ENCODE measurements around the gene VSIG1. TPM values are rescaled to one million over a fixed set of nuclear protein-coding genes. Genes with fewer than 3 reads are reported as not detected.
A peak's percentile ranks its signal among the peaks of the same experiment; 100 is the strongest.

VSIG1 gene
- total RNA-seq, 1 donor from 2014 or later, result 1.3 TPM

DNA sequence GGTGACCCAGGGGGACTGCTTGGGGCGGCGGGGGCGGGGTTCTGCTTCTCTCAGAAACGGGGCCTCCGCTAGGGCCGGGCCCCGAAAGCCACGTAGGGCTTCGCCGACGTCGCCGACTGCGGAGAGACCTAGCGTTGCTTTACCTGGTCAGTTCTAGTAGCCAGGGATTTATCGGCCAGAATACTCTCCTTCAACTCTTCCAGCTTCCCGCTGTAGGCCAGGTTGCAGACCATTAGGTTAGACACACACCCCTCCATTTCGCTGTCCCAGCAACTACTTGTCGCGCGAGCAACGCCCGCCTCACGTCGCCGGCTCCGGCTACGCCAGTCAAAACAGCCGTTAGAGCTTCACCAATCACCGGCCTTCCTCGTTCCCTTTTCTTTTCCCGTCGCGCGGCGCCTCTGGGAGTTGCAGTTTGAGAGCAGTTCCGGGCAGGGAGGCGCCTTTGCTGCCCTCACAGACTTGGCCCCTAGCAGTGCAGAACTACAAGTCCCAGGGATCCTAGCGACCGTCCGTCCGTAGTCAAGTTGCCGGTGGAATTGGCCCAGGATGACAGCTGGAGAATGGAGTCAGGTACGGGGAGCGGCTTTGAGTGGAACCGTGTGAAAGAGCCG is 46.5 kb downstream of the VSIG1 start, which contains the start of the genes ATG4A and PSMD10:
ATG4A (plus strand) TSS at position 515 of the 614 bp plus-strand sequence; CDS start at position 564, 49 bp downstream.
PSMD10 (minus strand) TSS at position 279 of the 614 bp plus-strand sequence; CDS start at position 257, 22 bp downstream.
- peaks cover 6% of the 10 kb centered on the region for H3K4me1 Mint-ChIP-seq

DNA sequence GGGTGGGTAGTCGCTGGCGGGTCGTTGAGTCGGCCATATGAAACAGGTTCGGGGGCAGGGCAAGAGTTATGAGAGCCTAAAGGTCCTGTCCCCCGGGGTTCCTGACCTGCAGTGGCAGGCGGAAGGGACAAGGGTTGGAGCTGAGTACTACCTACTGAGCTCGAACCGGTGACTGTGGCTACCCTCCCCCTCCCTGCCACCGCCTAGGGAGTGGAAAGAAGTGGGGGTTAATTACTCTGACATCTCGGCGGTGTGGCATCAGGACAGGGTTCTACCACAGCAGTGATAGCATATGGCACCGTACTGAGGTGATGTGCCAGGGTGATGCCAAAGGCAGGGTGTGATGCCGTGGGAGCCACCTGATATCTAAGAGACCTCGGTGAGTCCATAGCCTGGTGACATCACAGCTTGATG is 47.0 kb downstream of the VSIG1 start:
- intact Hi-C loops (cut with micrococcal nuclease), result loop anchor here (1.0 to 5.0 kb wide), 7 partner anchors 265 to 1481 kb away; partner anchors contain the start of genes DNAAF6, MID2, MORC4 and NUP62CL
- no peak for DNase-seq
- no peaks in the 10 kb centered on the region for H3K27me3 Mint-ChIP-seq
- ChIA-PET POLR2A (interaction anchor here (0.8 to 1.6 kb wide), 5 partner anchors 13 to 1480 kb away, joined by 3 to 6 read pairs (median 4); partner anchors contain the start of genes PRPS1 and RADX), CTCF (no interaction called here)
- no peak overlapping the region for H3K27ac Mint-ChIP-seq
- peaks cover 13% of the 10 kb centered on the region for H3K36me3 Mint-ChIP-seq (ENCODE audit: low read depth)
- TF ChIP-seq, protein P1, sequence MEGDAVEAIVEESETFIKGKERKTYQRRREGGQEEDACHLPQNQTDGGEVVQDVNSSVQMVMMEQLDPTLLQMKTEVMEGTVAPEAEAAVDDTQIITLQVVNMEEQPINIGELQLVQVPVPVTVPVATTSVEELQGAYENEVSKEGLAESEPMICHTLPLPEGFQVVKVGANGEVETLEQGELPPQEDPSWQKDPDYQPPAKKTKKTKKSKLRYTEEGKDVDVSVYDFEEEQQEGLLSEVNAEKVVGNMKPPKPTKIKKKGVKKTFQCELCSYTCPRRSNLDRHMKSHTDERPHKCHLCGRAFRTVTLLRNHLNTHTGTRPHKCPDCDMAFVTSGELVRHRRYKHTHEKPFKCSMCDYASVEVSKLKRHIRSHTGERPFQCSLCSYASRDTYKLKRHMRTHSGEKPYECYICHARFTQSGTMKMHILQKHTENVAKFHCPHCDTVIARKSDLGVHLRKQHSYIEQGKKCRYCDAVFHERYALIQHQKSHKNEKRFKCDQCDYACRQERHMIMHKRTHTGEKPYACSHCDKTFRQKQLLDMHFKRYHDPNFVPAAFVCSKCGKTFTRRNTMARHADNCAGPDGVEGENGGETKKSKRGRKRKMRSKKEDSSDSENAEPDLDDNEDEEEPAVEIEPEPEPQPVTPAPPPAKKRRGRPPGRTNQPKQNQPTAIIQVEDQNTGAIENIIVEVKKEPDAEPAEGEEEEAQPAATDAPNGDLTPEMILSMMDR (IDR thresholded peaks at IDR 0.05), result no peak
- ATAC-seq (ENCODE audit: low read depth), result peak; percentile 14
- no peaks in the 10 kb centered on the region for H3K9me3 Mint-ChIP-seq
- H3K4me3 Mint-ChIP-seq, result no peak overlapping the region
- H3K4me1 Mint-ChIP-seq, result peaks cover 6% of the 10 kb centered on the region

More for the DNA sequence above, 46.5 kb downstream of the VSIG1 start, which contains the start of the genes ATG4A and PSMD10:
- peak; percentile 69 for DNase-seq
- intact Hi-C loops (cut with micrococcal nuclease), result loop anchor here (1.0 to 5.0 kb wide), 7 partner anchors 264 to 1481 kb away; partner anchors contain the start of genes DNAAF6, MID2, MORC4 and NUP62CL
- Mint-ChIP-seq H3K27me3 (no peaks in the 10 kb centered on the region), H3K36me3 (ENCODE audit: low read depth) (peaks cover 13% of the 10 kb centered on the region), H3K9me3 (no peaks in the 10 kb centered on the region), H3K27ac (no peak within 1 kb of the TSS), H3K4me3 (no peak within 1 kb of the TSS)
- ChIA-PET CTCF (no interaction called here), POLR2A (interaction anchor here (0.7 to 1.6 kb wide), 8 partner anchors 14 to 1480 kb away, joined by 3 to 6 read pairs (median 4); partner anchors contain the start of genes PRPS1, RADX and RBM41)
- ATAC-seq (ENCODE audit: low read depth), result peak; percentile 95
- TF ChIP-seq, protein P1 (IDR thresholded peaks at IDR 0.05), result no peak

DNA sequence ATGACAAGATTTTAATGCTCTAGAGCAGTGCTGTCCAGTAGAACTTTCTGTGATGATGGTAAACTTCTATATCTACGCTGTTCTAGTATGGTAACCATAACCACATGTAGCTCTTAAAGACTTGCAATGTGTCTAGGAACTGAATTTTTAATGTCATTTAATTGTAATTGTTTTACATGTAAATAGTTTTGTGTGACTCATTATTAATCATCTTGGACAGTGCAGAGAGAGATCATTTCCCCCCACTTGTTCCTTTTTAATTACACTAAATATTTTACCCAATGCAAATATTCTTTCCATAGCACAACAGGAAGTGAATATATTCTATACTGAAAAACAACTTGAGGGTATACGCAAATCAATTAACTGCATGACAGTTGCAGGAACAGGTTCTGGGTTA is 52.5 kb downstream of the VSIG1 start:
- Mint-ChIP-seq H3K36me3 (ENCODE audit: low read depth) (no peaks in the 10 kb centered on the region), H3K27me3 (no peaks in the 10 kb centered on the region), H3K9me3 (no peaks in the 10 kb centered on the region), H3K27ac (no peak overlapping the region), H3K4me1 (no peaks in the 10 kb centered on the region), H3K4me3 (no peak overlapping the region)
- TF ChIP-seq, protein P1 (IDR thresholded peaks at IDR 0.05), result no peak
- DNase-seq, result no peak
- ChIA-PET CTCF (no interaction called here), POLR2A (no interaction called here)
- intact Hi-C loops (cut with micrococcal nuclease), result no loop called here
- no peak for ATAC-seq (ENCODE audit: low read depth)

DNA sequence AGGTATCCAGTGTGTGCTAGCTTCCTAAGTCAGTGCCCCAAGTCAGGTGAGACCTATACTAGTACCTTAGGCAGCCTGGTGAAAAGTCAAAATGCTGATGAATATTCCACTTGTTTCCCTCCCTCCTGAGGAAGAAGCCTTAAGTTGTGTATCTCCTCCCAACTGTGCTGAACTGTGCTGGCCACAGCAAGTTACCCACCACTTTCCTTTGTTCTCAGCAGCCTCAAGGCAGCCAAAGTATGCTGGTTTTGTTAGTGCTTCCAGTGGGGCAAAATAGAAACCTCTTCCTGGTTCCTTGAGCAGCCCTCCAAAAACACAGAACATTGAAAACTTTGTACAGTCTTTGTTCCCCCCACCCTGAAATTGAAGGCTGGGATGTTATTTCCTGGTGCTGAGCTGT is 60.6 kb downstream of the VSIG1 start:
- H3K4me3 Mint-ChIP-seq, result no peak overlapping the region
- POLR2A ChIA-PET, result interaction anchor here (0.7 kb wide), 1 partner anchor 14 kb away, joined by 3 read pairs; the partner anchor contains the start of genes ATG4A and PSMD10
- H3K27me3 Mint-ChIP-seq, result no peaks in the 10 kb centered on the region
- no peaks in the 10 kb centered on the region for H3K36me3 Mint-ChIP-seq (ENCODE audit: low read depth)
- H3K9me3 Mint-ChIP-seq, result no peaks in the 10 kb centered on the region
- intact Hi-C loops (cut with micrococcal nuclease), result no loop called here
- CTCF ChIA-PET, result no interaction called here
- TF ChIP-seq, protein P1 (IDR thresholded peaks at IDR 0.05), result no peak
- no peak for ATAC-seq (ENCODE audit: low read depth)
- peaks cover 7% of the 10 kb centered on the region for H3K4me1 Mint-ChIP-seq
- DNase-seq, result no peak
- H3K27ac Mint-ChIP-seq, result no peak overlapping the region

DNA sequence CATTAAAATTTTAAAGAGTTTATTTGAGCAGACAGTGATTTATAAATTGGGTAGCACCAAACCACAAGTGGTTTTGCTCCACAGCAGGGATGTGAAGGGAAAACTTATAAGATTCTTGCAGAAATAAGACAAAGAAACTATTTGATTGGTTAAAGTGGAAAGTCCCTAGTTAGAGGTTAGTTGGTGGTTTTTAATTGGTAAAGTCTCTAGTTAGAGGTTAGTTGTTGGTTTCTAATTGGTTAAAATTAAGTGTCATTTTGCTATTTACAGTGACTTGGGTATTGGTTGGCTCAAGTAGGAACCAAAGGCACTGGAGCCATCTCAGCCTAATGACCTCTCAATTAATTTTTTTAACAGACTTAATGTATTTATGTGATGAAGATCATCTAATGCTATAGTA is 69.7 kb downstream of the VSIG1 start:
- TF ChIP-seq, protein P1 (IDR thresholded peaks at IDR 0.05), result no peak
- Mint-ChIP-seq H3K4me1 (peaks cover 3% of the 10 kb centered on the region), H3K9me3 (no peaks in the 10 kb centered on the region), H3K36me3 (ENCODE audit: low read depth) (peaks cover 10% of the 10 kb centered on the region), H3K4me3 (no peak overlapping the region), H3K27ac (no peak overlapping the region), H3K27me3 (no peaks in the 10 kb centered on the region)
- DNase-seq, result no peak
- CTCF ChIA-PET, result no interaction called here
- POLR2A ChIA-PET, result no interaction called here
- ATAC-seq (ENCODE audit: low read depth), result no peak
- intact Hi-C loops (cut with micrococcal nuclease), result no loop called here

Measured in activated B cell treated with CpG ODN at 0.5 μM for 24 hours (primary cell).